IMR-90 (cell line): ENCODE results near the gene NRL. TPM values are rescaled to one million over a fixed set of nuclear protein-coding genes. Genes with fewer than 3 reads are reported as not detected.
A peak's percentile ranks its signal among the peaks of the same experiment; 100 is the strongest.

Experiments
- ATAC-seq: fragments of 200-7000 bp; cut with Tn5 transposase; 2 replicates; pipeline ENCODE4 v1.9.1; 2020; ENCODE audit warnings: low read depth, mild to moderate bottlenecking, moderate library complexity
- BruUV-seq: library from RNA; stranded (reverse); fragments of 400-500 nt; replicated peaks from 2 replicates; lab custom pipeline; 2021; lab: Mats Ljungman, UMichigan
- CTCF ChIA-PET: fragments of 300-600 bp; formaldehyde crosslinking; extraction: SDS; loops from one replicate; lab custom pipeline; 2021; ENCODE audit warnings: antibody characterized with exemption; lab: Yijun Ruan, JAX
- POLR2A ChIA-PET: fragments of 300-600 bp; sonication (Branson Sonifier 250); formaldehyde crosslinking; loops from one replicate; lab custom pipeline; 2022; ENCODE audit warnings: antibody characterized with exemption; ENCODE audit not compliant: unreplicated experiment; lab: Charles Lee
- DNase-seq: peaks from one replicate; pipeline ENCODE4 v3.0.0; 2013
- H2AFZ ChIP-seq: replicated peaks from 2 replicates; pipeline ENCODE3; 2013; ENCODE audit warnings: low read length, mild to moderate bottlenecking; ENCODE audit not compliant: poor library complexity
- H2AK5ac ChIP-seq: 2 replicates; pipeline ENCODE4 v1.6.1; 2013; ENCODE audit warnings: low read depth, low read length, inconsistent platforms
- H2AK9ac ChIP-seq: replicated peaks from 2 replicates; pipeline ENCODE3; 2013; ENCODE audit warnings: mild to moderate bottlenecking, low read depth, low read length, moderate library complexity; ENCODE audit not compliant: poor library complexity
- H2BK120ac ChIP-seq: 2 replicates; pipeline ENCODE4 v1.6.1; 2013; ENCODE audit warnings: low read depth, low read length, inconsistent platforms
- H2BK15ac ChIP-seq: 3 replicates; pipeline ENCODE4 v1.6.1; 2013; ENCODE audit warnings: low read depth, low read length, inconsistent platforms
- H2BK20ac ChIP-seq: 2 replicates; pipeline ENCODE4 v1.6.1; 2013; ENCODE audit warnings: low read depth, mild to moderate bottlenecking, inconsistent platforms, low read length, moderate library complexity
- H2BK5ac ChIP-seq: 2 replicates; pipeline ENCODE4 v1.6.1; 2013; ENCODE audit warnings: mild to moderate bottlenecking, low read depth, low read length, inconsistent platforms; ENCODE audit not compliant: poor library complexity, severe bottlenecking
- H3K14ac ChIP-seq: replicated peaks from 2 replicates; pipeline ENCODE4 v1.6.1; 2013; ENCODE audit warnings: low read depth, low read length, inconsistent platforms
- H3K18ac ChIP-seq: 2 replicates; pipeline ENCODE4 v1.6.1; 2013; ENCODE audit warnings: low read depth, low read length, control low read depth
- H3K23ac ChIP-seq: 2 replicates; pipeline ENCODE4 v1.6.1; 2013; ENCODE audit warnings: low read depth, low read length, inconsistent platforms
- H3K27ac ChIP-seq: 2 replicates; pipeline ENCODE4 v1.5.1; 2013; ENCODE audit warnings: mild to moderate bottlenecking, control low read depth, low read length; ENCODE audit not compliant: insufficient read depth
- H3K27me3 ChIP-seq: 2 replicates; pipeline ENCODE4 v1.6.1; 2013; ENCODE audit warnings: low read length; ENCODE audit not compliant: control insufficient read depth, insufficient read depth
- H3K36me3 ChIP-seq: 2 replicates; pipeline ENCODE4 v1.6.1; 2013; ENCODE audit warnings: low read length, mixed read lengths; ENCODE audit not compliant: control insufficient read depth, insufficient read depth
- H3K4ac ChIP-seq: 2 replicates; pipeline ENCODE4 v1.6.1; 2013; ENCODE audit warnings: low read depth, low read length, inconsistent platforms
- H3K4me1 ChIP-seq: 2 replicates; pipeline ENCODE4 v1.6.1; 2013; ENCODE audit warnings: low read length, mixed read lengths; ENCODE audit not compliant: control insufficient read depth, insufficient read depth
- H3K4me2 ChIP-seq: 2 replicates; pipeline ENCODE4 v1.6.1; 2013; ENCODE audit warnings: low read depth, mild to moderate bottlenecking, control low read depth, low read length, moderate library complexity
- H3K4me3 ChIP-seq: 2 replicates; pipeline ENCODE4 v1.5.1; 2013; ENCODE audit warnings: low read depth, mild to moderate bottlenecking, control low read depth, low read length, moderate library complexity; ENCODE audit not compliant: insufficient read depth
- H3K56ac ChIP-seq: 2 replicates; pipeline ENCODE4 v1.6.1; 2013; ENCODE audit warnings: low read length, inconsistent platforms; ENCODE audit not compliant: insufficient read depth; ENCODE audit errors: extremely low read depth
- H3K79me1 ChIP-seq, 2 experiments: 2 replicates each; pipeline ENCODE4 v1.6.1; 2013; ENCODE audit warnings: low read length in 2 of 2, inconsistent platforms in 1 of 2, low read depth in 1 of 2
- H3K9ac ChIP-seq: 2 replicates; pipeline ENCODE4 v1.6.1; 2013; ENCODE audit warnings: low read depth, low read length, control low read depth
- H3K9me1 ChIP-seq: 2 replicates; pipeline ENCODE4 v1.6.1; 2013; ENCODE audit warnings: low read length, inconsistent platforms; ENCODE audit not compliant: insufficient read depth
- H3K9me3 ChIP-seq: 2 replicates; pipeline ENCODE4 v1.6.1; 2013; ENCODE audit warnings: low read length; ENCODE audit not compliant: control insufficient read depth, insufficient read depth
- H4K20me1 ChIP-seq: 2 replicates; pipeline ENCODE4 v1.6.1; 2013; ENCODE audit warnings: low read length, inconsistent platforms; ENCODE audit not compliant: insufficient read depth
- H4K5ac ChIP-seq: 2 replicates; pipeline ENCODE4 v1.6.1; 2013; ENCODE audit warnings: mild to moderate bottlenecking, low read depth, low read length, control low read depth
- H4K8ac ChIP-seq, 2 experiments: 2 replicates each; pipeline ENCODE4 v1.6.1; 2013; ENCODE audit warnings: low read depth in 2 of 2, low read length in 2 of 2, control low read depth in 1 of 2, inconsistent platforms in 1 of 2
- H4K91ac ChIP-seq: 2 replicates; pipeline ENCODE4 v1.6.1; 2013; ENCODE audit warnings: low read depth, low read length, inconsistent platforms; ENCODE audit not compliant: insufficient read depth
- BHLHE40 ChIP-seq: fragments of 150-350 bp; IDR thresholded peaks from 2 replicates; pipeline ENCODE4 v1.6.1; 2016; ENCODE audit warnings: mild to moderate bottlenecking, low read depth, low read length
- CEBPB ChIP-seq: IDR thresholded peaks from 2 replicates; pipeline ENCODE4 v1.6.1; 2012; ENCODE audit warnings: low read depth, low read length, improper control_type of control experiment
- CHD1 ChIP-seq: IDR thresholded peaks from 2 replicates; pipeline ENCODE4 v1.6.1; 2012; ENCODE audit warnings: low read depth, low read length, improper control_type of control experiment
- CTCF ChIP-seq: conservative IDR thresholded peaks from 2 replicates; pipeline ENCODE4 v1.5.1; 2012; ENCODE audit warnings: mild to moderate bottlenecking, low read depth, low read length, improper control_type of control experiment
- FOS ChIP-seq: fragments of 150-350 bp; IDR thresholded peaks from 2 replicates; pipeline ENCODE4 v1.6.1; 2016; ENCODE audit warnings: low read depth, low read length
- MAFK ChIP-seq: IDR thresholded peaks from 2 replicates; pipeline ENCODE4 v1.6.1; 2012; ENCODE audit warnings: low read depth, low read length, improper control_type of control experiment
- MAZ ChIP-seq: IDR thresholded peaks from 2 replicates; pipeline ENCODE4 v1.6.1; 2012; ENCODE audit warnings: low read depth, mild to moderate bottlenecking, low read length, improper control_type of control experiment, moderate library complexity, borderline replicate concordance
- MXI1 ChIP-seq: IDR thresholded peaks from 2 replicates; pipeline ENCODE4 v1.6.1; 2012; ENCODE audit warnings: low read depth, mild to moderate bottlenecking, low read length, moderate library complexity, borderline replicate concordance
- NFE2L2 ChIP-seq: fragments of 150-350 bp; IDR thresholded peaks from 2 replicates; pipeline ENCODE4 v1.6.1; 2016; ENCODE audit warnings: low read depth, mild to moderate bottlenecking, low read length
- POLR2A ChIP-seq: IDR thresholded peaks from 2 replicates; pipeline ENCODE4 v1.6.1; 2012; ENCODE audit warnings: mild to moderate bottlenecking, low read depth, low read length
- RCOR1 ChIP-seq: IDR thresholded peaks from 2 replicates; pipeline ENCODE4 v1.6.1; 2012; ENCODE audit warnings: mild to moderate bottlenecking, low read length, improper control_type of control experiment; ENCODE audit not compliant: insufficient replicate concordance
- RFX5 ChIP-seq: IDR thresholded peaks from 2 replicates; pipeline ENCODE4 v1.8.0; 2012; ENCODE audit warnings: low read depth, mild to moderate bottlenecking, low read length, moderate library complexity
- SMC3 ChIP-seq: fragments of 150-350 bp; IDR thresholded peaks from 2 replicates; pipeline ENCODE4 v1.6.1; 2016; ENCODE audit warnings: low read depth, mild to moderate bottlenecking, antibody characterized with exemption, low read length, moderate library complexity
- USF2 ChIP-seq: fragments of 150-350 bp; IDR thresholded peaks from 2 replicates; pipeline ENCODE4 v1.6.1; 2017; ENCODE audit warnings: mild to moderate bottlenecking, antibody characterized with exemption, low read length, low read depth
- WGBS, 2 experiments: methylation state at CpG; one replicate each; pipeline versions ENCODE4 v1.1.5 to v1.1.7; 2013; ENCODE audit warnings: missing lambda C conversion rate in 2 of 2; ENCODE audit not compliant: insufficient read length in 1 of 2; ENCODE audit errors: extremely low coverage in 2 of 2; 5-methylcytosine and 5-hydroxymethylcytosine counted together
- dilution Hi-C: fragments of 300-500 bp; cut with HindIII; formaldehyde crosslinking; loops from one replicate; pipeline ENCODE4 v1.14.3; 2018; ENCODE audit warnings: low sequenced_read_pairs; ENCODE audit not compliant: unreplicated experiment
- in situ Hi-C: fragments of 300-500 bp; cut with MboI; formaldehyde crosslinking; loops from 3 replicates; pipeline ENCODE4 v1.14.3; 2019; ENCODE audit warnings: low sequenced_read_pairs, inconsistent platforms, mixed read lengths
- intact Hi-C: fragments of 100-400 bp; cut with micrococcal nuclease; formaldehyde crosslinking; loops from 2 replicates; pipeline ENCODE4 v1.10.0; 2022
- polyA plus RNA-seq, 3 experiments: library from polyadenylated mRNA; depleted of rRNA; stranded (reverse); fragments of >200 nt; gene quantifications; 2 replicates each; pipeline ENCODE4 v1.2.3, GENCODE V29; 2012; ENCODE audit warnings: low replicate concordance in 1 of 3
- total RNA-seq: library from RNA; depleted of rRNA; stranded (reverse); fragments of >200 nt; gene quantifications from 2 replicates; pipeline ENCODE4 v1.2.3, GENCODE V29; 2012

NRL gene
- total and polyA plus RNA-seq, 2 of the 4 experiments (the other 2 are of a cell fraction), result 0.18 to 0.70 TPM

GRCh38 chr14:24160850-24161804 is 46.4 kb upstream of the NRL start, which contains the start of gene IRF9:
IRF9 (plus strand) TSS chr14:24161265; CDS start chr14:24162145, 880 bp downstream.
- Histone ChIP-seq H4K91ac (peak within 1 kb of the TSS; percentile 88), H3K9me3 (no peaks in the 10 kb centered on the region), H3K36me3 (peaks cover 67% of the 10 kb centered on the region), H2AK5ac (peak within 1 kb of the TSS; percentile 85), H4K20me1 (no peaks in the 10 kb centered on the region), H3K18ac (peak within 1 kb of the TSS; percentile 78), H2AK9ac (peak within 1 kb of the TSS; percentile 99), H2BK5ac (peak within 1 kb of the TSS; percentile 80), H3K27ac (peak within 1 kb of the TSS; percentile 78), H3K23ac (peak within 1 kb of the TSS; percentile 93), H3K9me1 (peaks cover 7% of the 10 kb centered on the region), H3K27me3 (no peaks in the 10 kb centered on the region), H3K4me1 (peaks cover 7% of the 10 kb centered on the region), H4K5ac (peak within 1 kb of the TSS; percentile 78), H2AFZ (peak within 1 kb of the TSS; percentile 89), H2BK120ac (peak within 1 kb of the TSS; percentile 72), H2BK15ac (peak within 1 kb of the TSS; percentile 67; the same call in 2 of the 3 replicates), H3K4ac (peak within 1 kb of the TSS; percentile 95), H3K79me1 (peaks cover 12 to 40% of the 10 kb centered on the region in 2 experiments), H3K4me3 (peak within 1 kb of the TSS; percentile 57), H3K56ac (peak within 1 kb of the TSS; percentile 90), H4K8ac (peak within 1 kb of the TSS; percentile 38 to 95), H3K9ac (peak within 1 kb of the TSS; percentile 88), H3K4me2 (peak within 1 kb of the TSS; percentile 81), H2BK20ac (0 out of 2 replicates have a peak within 1 kb of the TSS, but pooled peaks have one; percentile 15), H3K14ac (peak within 1 kb of the TSS; percentile 96)
- CTCF ChIA-PET, result interaction anchor here (0.6 to 1.6 kb wide), 10 partner anchors 10 to 53 kb away, joined by 3 to 14 read pairs (median 4); partner anchors contain the start of genes DCAF11, EMC9, NRL and PSME2
- BruUV-seq, result no TSS peak
- intact Hi-C loops, result loop anchor here (1.0 kb wide), 2 partner anchors 47 to 103 kb away; partner anchors contain the start of genes DCAF11 and NRL
- POLR2A ChIA-PET, result interaction anchor here (1.1 kb wide), 1 partner anchor 11 kb away, joined by 3 read pairs; no protein-coding TSS in a partner anchor
- ATAC-seq, result peak; percentile 95
- peak; percentile 91 for DNase-seq
- dilution Hi-C loops, result no loop called here
- in situ Hi-C loops, result no loop called here
- 0% methylated on average over 5 of the region's 12 CpGs; no CpG with 5 or more reads in 1 of the 2 experiments for WGBS, 2 experiments
- peak; percentile 82; the same call in 1 of the 2 replicates for TF ChIP-seq MXI1
- TF ChIP-seq CTCF, result peak; percentile 97
- peak; percentile 71 for TF ChIP-seq RCOR1
- TF ChIP-seq NFE2L2, result no peak
- no peak; the same call in 1 of the 2 replicates for TF ChIP-seq CEBPB
- TF ChIP-seq USF2, result peak; percentile 95
- TF ChIP-seq MAZ, result peak; percentile 87
- no peak for TF ChIP-seq RFX5
- TF ChIP-seq BHLHE40, result no peak; the same call in 1 of the 2 replicates
- TF ChIP-seq POLR2A, result peak; percentile 54; the same call in 1 of the 2 replicates
- peak; percentile 76 for TF ChIP-seq SMC3
- no peak for TF ChIP-seq CHD1
- TF ChIP-seq FOS, result no peak
- no peak for TF ChIP-seq MAFK
